TTC549 (cell line): ENCODE measurements around the gene SH3RF1.

Experiments used
- FAIRE-seq: peaks from 2 replicates; lab custom pipeline; 2012; peaks lifted over from hg19 to GRCh38; lab: Jason Lieb, UNC

The SH3RF1 gene

GRCh38 chr4:169102026-169102425 is 168.7 kb downstream of the SH3RF1 start:
- no peak for FAIRE-seq

- no peak for FAIRE-seq
Observed at GRCh38 chr4:169100670-169101101, 170.1 kb downstream of the SH3RF1 start.

- FAIRE-seq: no peak
Observed at GRCh38 chr4:169099771-169100180, 171.0 kb downstream of the SH3RF1 start.

GRCh38 chr4:169098969-169099690 is 171.6 kb downstream of the SH3RF1 start:
- no peak for FAIRE-seq

- no peak for FAIRE-seq
Observed at GRCh38 chr4:169098532-169098931, 172.2 kb downstream of the SH3RF1 start.

- no peak for FAIRE-seq
Observed at GRCh38 chr4:169098054-169098497, 172.7 kb downstream of the SH3RF1 start.

GRCh38 chr4:169096221-169096620 is 174.5 kb downstream of the SH3RF1 start:
- no peak for FAIRE-seq

- FAIRE-seq: no peak
Observed at GRCh38 chr4:169094656-169095231, 176.0 kb downstream of the SH3RF1 start.

- FAIRE-seq: no peak
Observed at GRCh38 chr4:169092889-169093522, 177.8 kb downstream of the SH3RF1 start.

- FAIRE-seq: no peak
Observed at GRCh38 chr4:169090484-169091215, 180.1 kb downstream of the SH3RF1 start.

GRCh38 chr4:169089004-169089403 is 181.8 kb downstream of the SH3RF1 start:
- no peak for FAIRE-seq

- no peak for FAIRE-seq
Observed at GRCh38 chr4:169084954-169085353, 185.8 kb downstream of the SH3RF1 start.

GRCh38 chr4:169080981-169081380 is 189.8 kb downstream of the SH3RF1 start:
- no peak for FAIRE-seq

- FAIRE-seq: no peak
Observed at GRCh38 chr4:169079942-169080827, 190.6 kb downstream of the SH3RF1 start.

- no peak for FAIRE-seq
Observed at GRCh38 chr4:169074117-169074516, 196.6 kb downstream of the SH3RF1 start.

GRCh38 chr4:169071747-169072146 is 199.0 kb downstream of the SH3RF1 start:
- FAIRE-seq: no peak

- FAIRE-seq: no peak
Observed at GRCh38 chr4:169070895-169071218, 199.9 kb downstream of the SH3RF1 start.

GRCh38 chr4:169070071-169070894 is 200.5 kb downstream of the SH3RF1 start:
- no peak for FAIRE-seq

- no peak for FAIRE-seq
Observed at GRCh38 chr4:169068423-169068822, 202.3 kb downstream of the SH3RF1 start.

- FAIRE-seq: no peak
Observed at GRCh38 chr4:169066934-169067333, 203.8 kb downstream of the SH3RF1 start.

GRCh38 chr4:169064296-169064695 is 206.5 kb downstream of the SH3RF1 start:
- no peak for FAIRE-seq
